GOT3 (cell line): ENCODE measurements around the gene N4BP2L1.
"Not testable (repeated sequence)": the region's sequence is repeated elsewhere in the genome, so short reads cannot be mapped to it uniquely, and the experiment has no call there.

Source experiments
- DNase-seq: peaks from one replicate; lab custom pipeline; 2025; ENCODE audit warnings: mixed read lengths; lab: John Stamatoyannopoulos, UW

The N4BP2L1 gene

GRCh38 chr13:32390048-32390447, 37.9 kb downstream of the N4BP2L1 start:
- no peak for DNase-seq

- DNase-seq, result no peak
These were observed 42.5 kb downstream of the N4BP2L1 start for GRCh38 chr13:32385410-32385809.

DNA sequence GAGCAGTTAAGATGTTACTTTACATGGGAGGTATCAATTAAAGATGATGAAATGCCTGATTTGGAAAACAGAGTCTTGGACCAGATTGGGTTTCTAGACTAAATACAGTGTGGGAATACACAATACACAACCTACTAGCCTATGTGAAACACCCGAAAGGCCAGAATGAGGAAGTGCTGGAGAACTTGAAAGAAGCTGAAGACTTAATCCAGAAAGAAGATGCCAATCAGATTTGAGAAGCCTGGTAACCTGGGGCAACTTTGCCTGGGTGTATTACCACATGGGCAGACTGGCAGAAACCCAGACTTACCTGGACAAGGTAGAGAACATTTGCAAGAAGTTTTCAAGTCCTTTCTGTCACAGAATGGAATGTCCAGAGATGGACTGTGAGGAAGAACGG, 43.2 kb downstream of the N4BP2L1 start:
- DNase-seq, result no peak

DNA sequence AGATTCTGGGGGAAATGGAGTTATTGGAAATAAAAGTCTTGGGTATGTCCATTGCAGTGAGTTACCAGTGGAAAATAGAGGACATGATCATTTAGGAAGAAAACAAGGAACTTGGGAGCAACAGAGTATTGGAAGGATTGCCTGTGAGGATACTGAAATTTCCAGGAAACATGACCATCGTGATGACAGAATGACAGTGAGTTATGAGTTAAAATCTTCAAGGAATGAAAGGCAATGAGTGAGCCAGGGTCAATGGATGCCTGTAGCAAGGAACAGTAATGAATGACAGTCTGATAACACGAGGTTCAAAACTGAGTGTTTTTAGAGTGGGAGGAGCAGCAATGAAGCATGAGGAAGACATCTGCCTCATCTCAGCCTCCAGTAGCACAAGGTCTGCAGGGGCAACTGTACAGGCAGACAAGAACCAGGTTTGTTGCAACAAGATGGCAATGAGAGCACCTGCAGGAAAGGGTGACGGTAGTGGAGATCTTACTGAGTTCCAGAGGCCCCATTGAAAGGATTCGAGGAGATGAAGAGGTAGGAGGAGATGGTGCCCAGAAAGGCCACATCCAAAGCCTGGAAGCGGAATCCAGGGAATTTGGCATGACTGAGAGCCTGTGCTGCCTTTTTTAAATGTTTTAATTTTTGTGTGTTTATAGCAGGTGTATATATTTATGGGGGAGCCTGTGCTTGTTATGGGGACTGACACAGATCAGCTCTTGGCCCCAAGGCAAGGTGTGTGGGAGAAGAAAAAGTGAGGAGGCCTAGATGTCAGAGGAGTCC, 43.9 kb downstream of the N4BP2L1 start:
- no peak for DNase-seq

GRCh38 chr13:32381539-32381938, 46.4 kb downstream of the N4BP2L1 start:
- DNase-seq, result no peak

GRCh38 chr13:32378012-32378411, 49.9 kb downstream of the N4BP2L1 start:
- DNase-seq, result no peak

DNA sequence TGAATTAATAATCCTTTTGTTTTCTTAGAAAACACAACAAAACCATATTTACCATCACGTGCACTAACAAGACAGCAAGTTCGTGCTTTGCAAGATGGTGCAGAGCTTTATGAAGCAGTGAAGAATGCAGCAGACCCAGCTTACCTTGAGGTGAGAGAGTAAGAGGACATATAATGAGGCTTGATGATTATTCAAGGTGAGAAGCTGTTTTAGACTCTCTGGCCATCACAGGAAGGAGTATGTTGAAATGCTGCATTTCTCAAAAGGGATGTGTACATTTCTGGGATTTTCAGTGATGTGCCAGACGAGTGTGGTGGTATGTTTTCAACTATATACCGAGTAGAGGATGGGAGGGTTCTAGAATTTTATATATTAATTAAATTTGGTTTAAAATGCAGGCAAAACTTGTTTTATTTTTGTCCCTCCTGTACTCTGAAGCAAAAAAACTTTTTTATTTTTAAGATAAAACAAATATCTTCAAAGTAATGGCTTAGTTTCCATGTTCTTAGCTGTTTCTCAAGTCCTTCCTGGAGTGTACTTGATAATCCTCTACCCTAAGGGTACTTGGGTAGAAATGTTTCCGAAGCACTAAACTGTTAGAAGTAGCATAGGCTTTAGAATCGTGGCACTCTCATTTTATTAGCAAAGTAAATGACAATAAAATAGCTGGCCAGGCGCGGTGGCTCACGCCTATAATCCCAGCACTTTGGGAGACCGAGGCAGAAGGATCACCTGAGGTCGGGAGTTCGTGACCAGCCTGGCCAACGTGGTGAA, 51.1 kb downstream of the N4BP2L1 start:
- DNase-seq, result no peak

- no peak for DNase-seq
These were observed 57.1 kb downstream of the N4BP2L1 start for GRCh38 chr13:32370805-32371204.

DNA sequence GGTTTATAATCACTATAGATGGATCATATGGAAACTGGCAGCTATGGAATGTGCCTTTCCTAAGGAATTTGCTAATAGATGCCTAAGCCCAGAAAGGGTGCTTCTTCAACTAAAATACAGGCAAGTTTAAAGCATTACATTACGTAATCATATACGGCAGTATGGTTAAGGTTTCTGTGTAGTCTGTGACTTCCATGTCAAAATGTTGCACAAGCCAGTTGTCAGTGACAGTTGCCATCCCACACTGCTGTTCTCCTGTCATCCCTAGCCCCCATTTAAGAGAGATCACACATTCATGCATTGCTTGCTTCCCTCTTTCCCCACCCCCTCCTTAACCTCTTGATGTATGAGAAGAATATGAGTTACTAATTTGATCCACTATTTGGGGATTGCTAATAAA, 65.4 kb downstream of the N4BP2L1 start:
- no peak for DNase-seq

- not testable (repeated sequence) for DNase-seq
These were observed 72.0 kb downstream of the N4BP2L1 start for GRCh38 chr13:32355935-32356334.

DNA sequence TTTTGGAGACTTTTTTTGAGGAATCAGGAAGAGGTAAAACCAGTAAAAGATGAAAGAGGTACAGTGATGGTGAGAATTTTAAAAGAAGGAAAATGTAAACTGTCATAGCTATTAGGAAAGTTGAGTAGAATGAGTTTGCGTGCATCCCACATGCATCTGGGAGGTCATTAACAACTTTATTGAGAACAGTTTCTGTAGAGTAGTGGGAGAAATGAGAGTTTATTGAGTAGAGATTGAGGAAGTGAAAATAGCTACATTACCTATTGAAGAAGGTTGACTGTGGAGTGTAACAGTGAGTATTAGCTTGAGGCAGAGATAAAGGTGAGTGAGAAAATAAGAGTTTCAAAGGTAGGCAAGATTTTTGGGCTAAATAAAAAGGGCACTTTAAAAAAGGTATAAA, 73.9 kb downstream of the N4BP2L1 start:
- no peak for DNase-seq

DNA sequence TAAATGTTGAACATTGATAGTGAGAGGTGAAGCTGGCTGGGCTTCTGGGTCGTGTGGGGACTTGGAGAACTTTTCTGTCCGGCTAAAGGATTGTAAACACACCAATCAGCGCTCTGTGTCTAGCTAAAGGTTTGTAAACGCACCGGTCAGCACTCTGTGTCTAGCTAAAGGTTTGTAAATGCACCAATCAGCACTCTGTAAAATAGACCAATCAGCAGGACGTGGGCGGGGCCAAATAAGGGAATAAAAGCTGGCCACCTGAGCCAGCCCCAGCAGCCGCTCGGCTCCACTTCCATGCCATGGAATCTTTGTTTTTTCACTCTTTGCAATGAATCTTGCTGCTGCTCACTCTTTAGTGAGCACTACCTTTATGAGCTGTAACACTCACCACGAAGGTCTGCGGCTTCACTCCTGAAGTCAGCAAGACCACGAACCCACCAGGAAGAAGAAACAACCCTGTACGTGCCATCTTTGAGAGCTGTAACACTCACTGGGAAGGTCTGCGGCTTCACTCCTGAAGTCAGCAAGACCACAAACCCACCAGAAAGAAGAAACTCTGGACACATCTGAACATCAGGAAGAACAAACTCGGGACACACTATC, 77.0 kb downstream of the N4BP2L1 start:
- DNase-seq, result not testable (repeated sequence)
